Measurements from ENCODE around the gene PMEPA1. TPM values are rescaled to one million over a fixed set of nuclear protein-coding genes. Genes with fewer than 3 reads are reported as not detected.

Gene PMEPA1
- total RNA-seq, 1 experiment from 2014 or later: 1,302 TPM

- peaks cover 30% of the 10 kb centered on the region for H3K4me1 Mint-ChIP-seq (ENCODE audit: low read depth, unreplicated experiment)
- CTCF ChIA-PET: no interaction called here
- no TSS peak for BruUV-seq (replicated peaks)
- no peak overlapping the region for H3K27ac Mint-ChIP-seq (ENCODE audit: unreplicated experiment)
- intact Hi-C loops (cut with micrococcal nuclease; ENCODE audit: unreplicated experiment): loop anchor here (5.0 kb wide), 1 partner anchor 402 kb away; no protein-coding TSS in a partner anchor
- peaks cover 7% of the 10 kb centered on the region for H3K27me3 Mint-ChIP-seq (ENCODE audit: unreplicated experiment)
- DNase-seq: no peak
- TF ChIP-seq CTCF (IDR thresholded peaks at IDR 0.05; ENCODE audit: unreplicated experiment): no peak
- no peaks in the 10 kb centered on the region for H3K9me3 Mint-ChIP-seq (ENCODE audit: low read depth, unreplicated experiment)
- no peaks in the 10 kb centered on the region for H3K36me3 Mint-ChIP-seq (ENCODE audit: insufficient read depth, unreplicated experiment)
- no peak overlapping the region for H3K4me3 Mint-ChIP-seq (ENCODE audit: low read depth, unreplicated experiment)
Measured at GRCh38 chr20:57615445-57615811, 94.4 kb downstream of the PMEPA1 start.

GRCh38 chr20:57614490-57615444 lies 95.0 kb downstream of the PMEPA1 start:
- no TSS peak for BruUV-seq (replicated peaks)
- Mint-ChIP-seq H3K27me3 (ENCODE audit: unreplicated experiment) (peaks cover 14% of the 10 kb centered on the region), H3K36me3 (ENCODE audit: insufficient read depth, unreplicated experiment) (no peaks in the 10 kb centered on the region), H3K27ac (ENCODE audit: unreplicated experiment) (no peak overlapping the region), H3K4me1 (ENCODE audit: low read depth, unreplicated experiment) (peaks cover 23% of the 10 kb centered on the region), H3K4me3 (ENCODE audit: low read depth, unreplicated experiment) (no peak overlapping the region), H3K9me3 (ENCODE audit: low read depth, unreplicated experiment) (no peaks in the 10 kb centered on the region)
- TF ChIP-seq CTCF (IDR thresholded peaks at IDR 0.05; ENCODE audit: unreplicated experiment): no peak
- intact Hi-C loops (cut with micrococcal nuclease; ENCODE audit: unreplicated experiment): loop anchor here (5.0 kb wide), 1 partner anchor 403 kb away; no protein-coding TSS in a partner anchor
- CTCF ChIA-PET: no interaction called here
- DNase-seq: no peak

GRCh38 chr20:57613481-57613921 lies 96.3 kb downstream of the PMEPA1 start:
- H3K4me3 Mint-ChIP-seq (ENCODE audit: low read depth, unreplicated experiment): no peak overlapping the region
- no peak for TF ChIP-seq CTCF (IDR thresholded peaks at IDR 0.05; ENCODE audit: unreplicated experiment)
- no peak for DNase-seq
- no peak overlapping the region for H3K27ac Mint-ChIP-seq (ENCODE audit: unreplicated experiment)
- peaks cover 20% of the 10 kb centered on the region for H3K4me1 Mint-ChIP-seq (ENCODE audit: low read depth, unreplicated experiment)
- CTCF ChIA-PET: interaction anchor here (0.5 to 1.4 kb wide), 2 partner anchors 9 to 14 kb away, joined by 3 to 5 read pairs; no protein-coding TSS in a partner anchor
- no TSS peak for BruUV-seq (replicated peaks)
- intact Hi-C loops (cut with micrococcal nuclease; ENCODE audit: unreplicated experiment): no loop called here
- H3K27me3 Mint-ChIP-seq (ENCODE audit: unreplicated experiment): peaks cover 27% of the 10 kb centered on the region
- H3K36me3 Mint-ChIP-seq (ENCODE audit: insufficient read depth, unreplicated experiment): no peaks in the 10 kb centered on the region
- no peaks in the 10 kb centered on the region for H3K9me3 Mint-ChIP-seq (ENCODE audit: low read depth, unreplicated experiment)

DNA sequence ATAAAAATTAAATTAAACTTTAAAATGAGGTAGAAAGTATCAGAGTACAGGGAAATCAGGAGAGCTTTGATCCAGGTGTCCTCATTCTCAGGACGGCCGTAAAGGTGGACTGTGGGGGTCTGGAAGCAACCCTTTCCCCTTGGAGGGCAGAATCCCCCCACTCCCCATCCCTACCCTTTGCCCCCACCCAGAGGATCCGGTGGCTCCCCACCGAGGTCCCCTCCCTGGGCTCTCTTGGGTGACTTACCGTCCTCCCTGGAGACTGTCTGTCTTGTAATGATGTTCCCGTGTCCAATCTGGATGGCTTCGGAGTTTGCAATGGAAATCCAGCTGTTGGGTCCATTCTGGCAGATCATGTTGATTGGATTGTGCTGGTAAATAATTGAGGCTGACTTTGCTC lies 96.9 kb downstream of the PMEPA1 start:
- H3K9me3 Mint-ChIP-seq (ENCODE audit: low read depth, unreplicated experiment): no peaks in the 10 kb centered on the region
- DNase-seq: no peak
- H3K27ac Mint-ChIP-seq (ENCODE audit: unreplicated experiment): no peak overlapping the region
- H3K4me1 Mint-ChIP-seq (ENCODE audit: low read depth, unreplicated experiment): peaks cover 14% of the 10 kb centered on the region
- intact Hi-C loops (cut with micrococcal nuclease; ENCODE audit: unreplicated experiment): no loop called here
- H3K36me3 Mint-ChIP-seq (ENCODE audit: insufficient read depth, unreplicated experiment): no peaks in the 10 kb centered on the region
- BruUV-seq (replicated peaks): no TSS peak
- H3K27me3 Mint-ChIP-seq (ENCODE audit: unreplicated experiment): peaks cover 32% of the 10 kb centered on the region
- CTCF ChIA-PET: interaction anchor here (1.1 to 1.9 kb wide), 4 partner anchors 10 to 567 kb away, joined by 3 to 16 read pairs (median 3); no protein-coding TSS in a partner anchor
- TF ChIP-seq CTCF (IDR thresholded peaks at IDR 0.05; ENCODE audit: unreplicated experiment): no peak
- no peak overlapping the region for H3K4me3 Mint-ChIP-seq (ENCODE audit: low read depth, unreplicated experiment)
